Measurements from ENCODE around the gene LRRTM1. TPM values are rescaled to one million over a fixed set of nuclear protein-coding genes. Genes with fewer than 3 reads are reported as not detected.

LRRTM1 gene
- total RNA-seq, 1 experiment from 2014 or later, result not detected

DNA sequence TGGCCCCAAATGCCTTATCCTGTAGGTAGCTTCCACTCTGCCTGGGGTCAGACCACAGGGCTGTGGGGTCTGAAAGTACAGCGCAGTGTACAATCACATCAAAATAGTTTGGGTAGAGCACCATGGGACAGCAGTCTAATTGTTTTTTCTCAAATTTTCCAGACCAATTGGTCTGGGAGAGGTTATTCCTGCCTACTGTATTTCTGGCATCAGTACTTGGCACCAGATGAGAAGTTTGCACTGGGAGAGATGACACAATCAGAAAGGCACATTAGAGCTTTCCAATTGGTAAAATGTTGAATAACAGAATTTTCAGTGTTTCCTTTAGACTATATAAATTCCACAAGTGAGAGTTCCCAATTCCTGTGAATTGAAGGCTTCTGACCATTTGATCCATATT, 30.9 kb upstream of the LRRTM1 start:
- Histone ChIP-seq H3K9me3 (ENCODE audit: insufficient read depth, low read depth) (no peaks in the 10 kb centered on the region), H3K79me2 (ENCODE audit: low read depth) (no peaks in the 10 kb centered on the region), H3K4me2 (no peak overlapping the region), H3K27me3 (ENCODE audit: insufficient read depth, low read depth) (0 out of 2 replicates have a peak, but pooled peaks cover 7% of the 10 kb centered on the region), H3K4me3 (no peak overlapping the region), H2AFZ (no peak overlapping the region), H3K4me1 (replicated peaks; ENCODE audit: insufficient read depth) (no peaks in the 10 kb centered on the region), H4K20me1 (ENCODE audit: insufficient read depth) (no peaks in the 10 kb centered on the region), H3K27ac (no peak overlapping the region), H3K36me3 (ENCODE audit: low read depth) (no peaks in the 10 kb centered on the region), H3F3A (ENCODE audit: insufficient read depth, low read depth) (no peaks in the 10 kb centered on the region), H3K9me2 (ENCODE audit: insufficient read depth) (no peaks in the 10 kb centered on the region)
- TF ChIP-seq, protein P1, sequence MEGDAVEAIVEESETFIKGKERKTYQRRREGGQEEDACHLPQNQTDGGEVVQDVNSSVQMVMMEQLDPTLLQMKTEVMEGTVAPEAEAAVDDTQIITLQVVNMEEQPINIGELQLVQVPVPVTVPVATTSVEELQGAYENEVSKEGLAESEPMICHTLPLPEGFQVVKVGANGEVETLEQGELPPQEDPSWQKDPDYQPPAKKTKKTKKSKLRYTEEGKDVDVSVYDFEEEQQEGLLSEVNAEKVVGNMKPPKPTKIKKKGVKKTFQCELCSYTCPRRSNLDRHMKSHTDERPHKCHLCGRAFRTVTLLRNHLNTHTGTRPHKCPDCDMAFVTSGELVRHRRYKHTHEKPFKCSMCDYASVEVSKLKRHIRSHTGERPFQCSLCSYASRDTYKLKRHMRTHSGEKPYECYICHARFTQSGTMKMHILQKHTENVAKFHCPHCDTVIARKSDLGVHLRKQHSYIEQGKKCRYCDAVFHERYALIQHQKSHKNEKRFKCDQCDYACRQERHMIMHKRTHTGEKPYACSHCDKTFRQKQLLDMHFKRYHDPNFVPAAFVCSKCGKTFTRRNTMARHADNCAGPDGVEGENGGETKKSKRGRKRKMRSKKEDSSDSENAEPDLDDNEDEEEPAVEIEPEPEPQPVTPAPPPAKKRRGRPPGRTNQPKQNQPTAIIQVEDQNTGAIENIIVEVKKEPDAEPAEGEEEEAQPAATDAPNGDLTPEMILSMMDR (conservative IDR thresholded peaks at IDR 0.05), result no peak
- TF ChIP-seq EZH2 (IDR thresholded peaks at IDR 0.05; ENCODE audit: low read depth), result no peak
- no TSS peak for BruUV-seq (replicated peaks)
- intact Hi-C loops (cut with micrococcal nuclease; ENCODE audit: unreplicated experiment), result no loop called here
- ChIA-PET POLR2A (ENCODE audit: unreplicated experiment) (no interaction called here), CTCF (no interaction called here)
- no peak for DNase-seq

DNA sequence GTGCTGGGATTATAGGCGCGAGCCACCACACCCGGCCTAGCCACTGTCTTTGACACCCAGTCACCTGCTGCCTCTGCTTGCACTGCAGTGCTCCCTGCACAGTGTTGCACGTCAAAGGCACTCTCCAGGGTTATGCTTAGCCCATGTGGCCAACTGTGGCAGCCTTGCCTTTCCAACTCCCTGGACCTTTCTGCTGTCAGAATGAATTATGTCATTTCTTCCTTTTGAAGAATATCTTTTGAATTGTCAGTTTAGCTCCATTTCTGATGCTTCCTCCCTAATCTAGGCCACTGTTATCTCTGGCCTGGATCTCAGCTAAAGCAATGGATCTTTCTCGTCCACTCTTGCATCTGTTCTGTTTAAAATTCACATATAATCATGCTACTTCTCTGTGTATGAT, 29.3 kb upstream of the LRRTM1 start:
- intact Hi-C loops (cut with micrococcal nuclease; ENCODE audit: unreplicated experiment), result no loop called here

DNA sequence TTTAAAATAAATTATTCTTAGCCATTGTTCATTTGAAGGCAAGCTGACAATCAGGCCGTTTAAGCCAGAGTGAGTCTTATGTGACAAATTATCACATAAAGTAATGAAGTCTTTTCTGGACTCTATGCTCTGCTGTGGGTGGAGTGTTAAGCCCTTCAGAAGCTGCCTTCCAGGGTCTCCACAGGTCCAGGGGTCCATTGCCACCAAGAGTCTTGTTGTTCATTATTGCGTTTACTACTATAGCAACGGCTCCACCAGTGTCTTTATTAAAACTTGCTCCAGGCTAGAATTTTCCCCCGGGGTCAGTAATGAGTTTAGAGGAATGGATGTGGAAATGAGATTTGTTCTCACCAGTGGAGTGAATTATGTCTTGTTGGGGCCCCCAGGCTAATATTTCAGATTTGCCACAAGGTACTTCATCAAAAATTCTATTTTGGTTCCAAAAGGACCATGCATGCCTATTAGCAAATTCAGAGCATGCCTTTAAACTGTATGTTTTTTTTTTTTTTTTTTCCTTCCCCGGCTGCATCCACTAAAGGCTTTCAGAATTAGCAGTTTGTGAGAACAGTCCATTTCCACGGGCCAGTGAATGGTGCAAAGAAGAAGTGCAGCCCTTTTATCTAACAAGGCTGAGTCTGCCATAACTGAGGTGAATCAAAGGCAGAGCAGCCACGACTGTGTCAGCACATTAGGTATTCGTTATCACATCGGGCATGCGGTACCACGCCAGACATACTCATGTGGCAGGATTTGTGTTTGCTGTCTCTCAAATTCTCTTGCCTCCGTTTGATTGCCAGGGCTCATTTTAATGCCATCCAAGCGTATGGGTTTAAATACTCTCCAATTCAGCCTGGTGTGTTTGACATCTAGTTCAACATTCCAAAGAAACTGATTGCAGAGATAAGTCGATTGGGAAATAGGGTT, 26.2 kb upstream of the LRRTM1 start:
- Histone ChIP-seq H4K20me1 (ENCODE audit: insufficient read depth) (no peaks in the 10 kb centered on the region), H3K4me3 (no peak overlapping the region), H3K27ac (no peak overlapping the region), H3K9me2 (ENCODE audit: insufficient read depth) (no peaks in the 10 kb centered on the region), H3K9me3 (ENCODE audit: insufficient read depth, low read depth) (no peaks in the 10 kb centered on the region), H3K4me2 (no peak overlapping the region), H3K79me2 (ENCODE audit: low read depth) (no peaks in the 10 kb centered on the region), H3K4me1 (replicated peaks; ENCODE audit: insufficient read depth) (no peaks in the 10 kb centered on the region), H2AFZ (no peak overlapping the region), H3K27me3 (ENCODE audit: insufficient read depth, low read depth) (0 out of 2 replicates have a peak, but pooled peaks cover 11% of the 10 kb centered on the region), H3F3A (ENCODE audit: insufficient read depth, low read depth) (no peaks in the 10 kb centered on the region), H3K36me3 (ENCODE audit: low read depth) (no peaks in the 10 kb centered on the region)
- no TSS peak for BruUV-seq (replicated peaks)
- ChIA-PET CTCF (no interaction called here), POLR2A (ENCODE audit: unreplicated experiment) (no interaction called here)
- TF ChIP-seq EZH2 (IDR thresholded peaks at IDR 0.05; ENCODE audit: low read depth), result no peak
- TF ChIP-seq, protein P1 (conservative IDR thresholded peaks at IDR 0.05), result no peak
- intact Hi-C loops (cut with micrococcal nuclease; ENCODE audit: unreplicated experiment), result no loop called here
- no peak for DNase-seq

More for the DNA sequence above, 29.3 kb upstream of the LRRTM1 start:
- 0 out of 2 replicates have a peak, but pooled peaks cover 11% of the 10 kb centered on the region for H3K27me3 ChIP-seq (ENCODE audit: insufficient read depth, low read depth)
- H3K9me3 ChIP-seq (ENCODE audit: insufficient read depth, low read depth), result no peaks in the 10 kb centered on the region
- CTCF ChIA-PET, result no interaction called here
- no peak for TF ChIP-seq EZH2 (IDR thresholded peaks at IDR 0.05; ENCODE audit: low read depth)
- TF ChIP-seq, protein P1 (conservative IDR thresholded peaks at IDR 0.05), result no peak
- H3K4me1 ChIP-seq (replicated peaks; ENCODE audit: insufficient read depth), result no peaks in the 10 kb centered on the region
- H4K20me1 ChIP-seq (ENCODE audit: insufficient read depth), result no peaks in the 10 kb centered on the region
- H3K4me3 ChIP-seq, result no peak overlapping the region
- H3K79me2 ChIP-seq (ENCODE audit: low read depth), result no peaks in the 10 kb centered on the region
- POLR2A ChIA-PET (ENCODE audit: unreplicated experiment), result no interaction called here
- H3K9me2 ChIP-seq (ENCODE audit: insufficient read depth), result no peaks in the 10 kb centered on the region
- H3K27ac ChIP-seq, result no peak overlapping the region
- no peaks in the 10 kb centered on the region for H3F3A ChIP-seq (ENCODE audit: insufficient read depth, low read depth)
- H3K36me3 ChIP-seq (ENCODE audit: low read depth), result no peaks in the 10 kb centered on the region
- H3K4me2 ChIP-seq, result no peak overlapping the region
- no peak overlapping the region for H2AFZ ChIP-seq
- no TSS peak for BruUV-seq (replicated peaks)
- no peak for DNase-seq

Measured in PC-9 (cell line).